ENCODE measurements around the gene MRPL24.
A peak's percentile ranks its signal among the peaks of the same experiment; 100 is the strongest.

The MRPL24 gene

GRCh38 chr1:156691665-156692440 lies 49.0 kb downstream of the MRPL24 start:
- DNase-seq: no peak

GRCh38 chr1:156691191-156691590 lies 49.7 kb downstream of the MRPL24 start:
- DNase-seq: no peak

- DNase-seq: no peak
Measured at GRCh38 chr1:156690675-156691036, 50.2 kb downstream of the MRPL24 start.

GRCh38 chr1:156689953-156690674 lies 50.8 kb downstream of the MRPL24 start:
- DNase-seq: no peak

GRCh38 chr1:156689035-156689952 lies 51.6 kb downstream of the MRPL24 start:
- DNase-seq: peak; percentile 76
